Measurements from ENCODE around the gene CCDC183. TPM values are rescaled to one million over a fixed set of nuclear protein-coding genes. Genes with fewer than 3 reads are reported as not detected.
"Not testable (repeated sequence)": the region's sequence is repeated elsewhere in the genome, so short reads cannot be mapped to it uniquely, and the experiment has no call there.

CCDC183 gene
- total RNA-seq, 1 donor: 1.6 TPM

DNA sequence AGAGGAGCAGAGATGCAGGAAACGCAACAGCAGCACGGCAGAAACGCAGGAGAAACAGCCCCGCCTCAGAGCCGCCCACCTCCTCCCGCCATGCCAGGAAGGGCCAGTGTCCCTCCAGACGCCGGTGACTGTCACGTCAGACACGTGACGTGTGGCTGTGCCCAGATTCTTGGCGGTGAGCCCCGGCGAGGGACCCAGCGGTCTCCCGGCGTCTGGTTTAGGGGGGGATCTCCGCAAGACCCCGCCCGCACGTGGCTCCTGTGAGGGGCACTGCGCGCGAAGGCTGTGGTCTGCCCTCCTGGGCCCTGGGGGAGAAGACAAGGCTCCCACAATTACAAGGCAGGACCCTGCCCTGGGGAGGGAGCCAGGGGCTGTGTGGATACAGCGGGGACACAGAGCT lies 35.7 kb upstream of the CCDC183 start:
- DNase-seq (ENCODE audit: low read depth in 2 of 3, low spot score in 2 of 3): no peak

DNA sequence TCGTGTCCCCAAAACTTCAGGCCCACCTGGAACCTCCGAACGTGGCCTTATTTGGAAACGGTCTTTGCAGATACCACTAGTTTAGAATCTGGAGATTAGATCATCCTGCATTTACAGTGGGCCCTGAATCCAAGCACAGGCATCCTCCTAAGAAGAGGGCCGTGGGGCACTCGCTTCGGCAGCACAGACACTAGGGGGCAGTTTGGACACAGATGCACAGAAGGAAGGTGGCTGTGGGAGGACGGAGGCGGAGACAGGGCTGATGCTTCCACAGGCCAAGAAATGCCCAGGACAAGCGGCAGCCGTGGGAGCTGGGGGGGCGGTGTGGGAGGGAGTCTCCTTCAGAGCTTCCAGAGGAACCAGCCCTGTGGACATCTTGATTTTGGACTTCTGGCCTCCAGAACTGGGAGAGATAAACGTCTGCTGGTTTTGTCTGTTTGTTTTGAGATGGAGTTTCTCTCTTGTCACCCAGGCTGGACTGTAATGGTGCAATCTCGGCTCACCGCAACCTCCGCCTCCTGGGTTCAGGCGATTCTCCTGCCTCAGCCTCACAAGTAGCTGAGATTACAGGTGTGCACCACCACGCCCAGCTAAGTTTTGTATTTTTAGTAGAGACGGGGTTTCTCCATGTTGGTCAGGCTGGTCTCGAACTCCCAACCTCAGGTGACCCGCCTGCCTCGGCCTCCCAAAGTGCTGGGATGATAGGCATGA lies 35.1 kb upstream of the CCDC183 start:
- DNase-seq (ENCODE audit: low read depth in 2 of 3, low spot score in 2 of 3): peak in 1 of 3 donors; percentile 63

- DNase-seq (ENCODE audit: low read depth in 2 of 3, low spot score in 2 of 3): no peak
Measured at GRCh38 chr9:136761545-136761981, 34.6 kb upstream of the CCDC183 start.

DNA sequence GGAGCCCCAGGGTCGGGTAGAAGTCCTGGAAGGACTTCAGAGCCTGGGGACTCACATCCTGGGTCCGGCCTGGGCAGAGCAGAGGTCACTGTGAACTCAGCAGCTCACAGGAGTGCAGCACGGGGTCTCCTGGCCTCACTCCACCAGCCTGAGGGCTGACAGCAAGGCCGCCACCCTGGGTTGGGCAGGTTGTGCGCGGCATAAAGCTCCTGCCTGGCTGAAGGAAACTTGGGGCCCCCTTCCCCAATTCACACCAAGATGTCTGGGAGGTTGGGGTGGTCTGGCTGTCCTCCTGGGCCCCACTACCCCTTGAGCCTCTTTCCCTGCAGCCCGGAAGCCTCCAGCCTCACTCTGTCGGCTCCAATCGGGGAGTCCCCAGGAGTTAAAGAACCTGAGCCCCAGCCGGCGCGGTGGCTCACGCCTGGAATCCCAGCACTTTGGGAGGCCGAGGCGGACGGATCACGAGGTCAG lies 33.9 kb upstream of the CCDC183 start:
- no peak for DNase-seq (ENCODE audit: low read depth in 2 of 3, low spot score in 2 of 3)

DNA sequence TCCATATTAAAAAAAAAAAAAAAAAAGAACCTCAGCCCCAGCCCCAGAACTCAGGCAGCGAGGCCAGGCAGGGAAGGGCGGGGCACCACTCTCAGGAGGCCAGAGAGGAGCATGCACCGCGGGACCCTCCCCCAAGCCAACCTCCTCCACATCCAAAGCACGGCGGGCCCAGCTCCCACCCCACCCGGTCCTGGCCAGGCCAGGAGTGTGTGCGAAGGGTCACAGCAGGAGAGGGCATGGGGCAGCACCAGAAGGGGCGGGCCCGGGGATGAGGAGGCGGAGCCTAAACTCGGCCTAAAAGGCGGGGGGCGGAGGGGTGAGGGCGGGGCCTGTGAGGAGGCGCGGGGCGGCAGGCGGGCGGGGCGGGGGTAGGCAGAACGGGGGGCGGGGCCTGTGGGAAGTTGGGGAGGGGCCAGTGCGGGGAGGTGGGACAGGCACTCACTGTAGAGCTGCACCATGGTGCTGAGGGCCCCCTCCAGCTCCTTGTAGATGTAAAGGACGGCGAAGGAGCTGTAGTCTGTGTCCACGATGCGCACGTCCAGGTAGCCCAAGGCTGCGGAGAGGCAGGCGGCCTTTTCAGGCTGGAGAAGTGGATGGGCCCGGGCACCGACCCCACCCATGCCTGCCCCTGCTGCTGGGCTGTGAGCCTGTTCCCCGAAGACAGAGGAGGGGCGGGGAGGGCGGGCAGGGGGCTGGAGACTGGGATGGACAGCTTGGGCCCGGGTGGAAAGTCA lies 33.1 kb upstream of the CCDC183 start:
- DNase-seq (ENCODE audit: low read depth in 2 of 3, low spot score in 2 of 3): peak in 2 of 3 donors; percentile 75 to 77

DNA sequence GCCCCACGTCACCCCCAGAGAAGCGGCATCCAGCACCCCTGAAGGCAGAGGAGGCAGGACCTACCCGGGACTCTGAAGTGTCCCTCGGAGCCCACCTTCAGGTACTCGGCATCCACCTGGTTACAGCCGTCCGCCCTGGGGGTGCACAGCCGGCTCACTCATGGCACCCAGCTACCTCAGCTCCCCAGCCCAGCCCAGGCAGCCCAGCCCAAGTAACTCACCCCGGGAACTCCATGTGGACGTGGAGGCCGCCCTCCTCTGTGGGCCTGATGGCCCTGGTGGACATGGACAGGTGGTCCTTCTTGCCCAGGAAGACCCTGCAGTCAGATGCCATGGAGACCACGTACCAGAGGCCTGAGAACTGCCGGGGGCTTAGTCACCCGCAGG lies 32.5 kb upstream of the CCDC183 start:
- DNase-seq (ENCODE audit: low read depth in 2 of 3, low spot score in 2 of 3): no peak

- DNase-seq (ENCODE audit: low read depth in 2 of 3, low spot score in 2 of 3): no peak
Measured at GRCh38 chr9:136764301-136764891, 31.7 kb upstream of the CCDC183 start, which contains the start of gene LCN15. Gene LCN15 (minus strand): TSS chr9:136764518. CDS start chr9:136764488, 30 bp downstream.

GRCh38 chr9:136765041-136765440 lies 31.1 kb upstream of the CCDC183 start:
- no peak for DNase-seq (ENCODE audit: low read depth in 2 of 3, low spot score in 2 of 3)

GRCh38 chr9:136765745-136766409 lies 30.3 kb upstream of the CCDC183 start:
- not testable (repeated sequence) for DNase-seq (ENCODE audit: low read depth in 2 of 3, low spot score in 2 of 3)

DNA sequence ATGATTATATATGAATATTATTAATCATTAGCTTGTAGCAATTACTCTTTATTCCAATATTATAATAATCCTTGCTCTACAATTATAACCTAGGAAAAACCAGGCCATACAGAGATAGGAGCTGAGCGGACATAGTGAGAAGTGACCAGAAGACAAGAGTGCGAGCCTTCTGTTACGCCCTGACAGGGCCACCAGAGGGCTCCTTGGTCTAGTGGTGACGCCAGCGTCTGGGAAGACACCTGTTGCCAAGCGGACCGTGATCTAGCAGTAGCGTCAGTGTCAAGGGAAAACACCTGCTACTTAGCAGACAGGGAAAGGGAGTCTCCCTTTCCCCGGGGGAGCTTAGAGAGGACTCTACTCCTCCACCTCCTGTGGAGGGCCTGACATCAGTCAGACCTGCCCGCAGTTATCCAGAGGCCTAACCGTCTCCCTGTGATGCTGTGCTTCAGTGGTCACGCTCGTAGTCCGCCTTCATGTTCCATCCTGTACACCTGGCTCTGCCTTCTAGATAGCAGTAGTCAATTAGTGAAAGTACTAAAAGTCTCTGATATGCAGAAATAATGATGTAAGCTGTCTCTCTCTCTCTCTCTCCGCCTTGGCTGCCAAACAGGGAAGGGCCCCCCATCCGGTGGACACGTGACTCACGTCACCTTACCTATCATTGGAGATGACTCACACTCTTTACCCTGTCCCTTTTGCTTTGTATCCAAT lies 29.6 kb upstream of the CCDC183 start:
- peak in 1 of 3 donors; percentile 46 for DNase-seq (ENCODE audit: low read depth in 2 of 3, low spot score in 2 of 3)

GRCh38 chr9:136769710-136770191 lies 26.4 kb upstream of the CCDC183 start:
- DNase-seq (ENCODE audit: low read depth in 2 of 3, low spot score in 2 of 3): peak in 2 of 3 donors; percentile 42 to 60

GRCh38 chr9:136771907-136772415 lies 24.2 kb upstream of the CCDC183 start:
- no peak for DNase-seq (ENCODE audit: low read depth in 2 of 3, low spot score in 2 of 3)

DNA sequence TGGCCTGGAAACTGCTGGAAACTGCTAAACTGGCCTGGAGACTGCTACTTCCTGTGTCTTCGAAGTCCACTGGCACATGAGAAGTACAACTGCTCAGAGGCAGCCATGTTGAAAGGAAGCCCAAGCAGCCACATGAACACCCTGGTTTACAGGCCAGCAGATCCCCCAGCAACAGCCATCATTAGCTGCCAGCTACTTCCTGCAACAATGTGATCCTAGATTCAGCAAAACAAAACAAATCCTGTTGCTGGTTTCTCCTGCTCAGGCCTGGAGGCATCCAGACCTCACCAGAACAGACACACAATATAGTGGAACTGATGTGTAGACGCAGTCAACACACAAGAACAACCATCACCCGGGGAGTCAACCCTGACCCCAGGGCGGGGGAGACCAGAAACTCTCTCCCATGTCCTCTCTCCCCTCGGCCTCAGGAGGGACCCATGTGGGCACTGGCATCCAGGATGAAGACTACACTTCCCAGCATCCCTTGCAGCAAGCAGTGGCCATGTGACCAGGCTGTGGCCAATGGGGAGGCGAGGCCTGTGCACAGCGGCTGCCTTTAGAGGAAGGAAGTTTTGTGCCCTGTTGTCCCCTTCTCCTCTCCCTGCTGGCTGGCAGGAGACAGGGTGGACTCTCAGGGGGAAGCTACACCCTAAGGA lies 22.6 kb upstream of the CCDC183 start:
- DNase-seq (ENCODE audit: low read depth in 2 of 3, low spot score in 2 of 3): peak in 2 of 3 donors; percentile 69 to 72

DNA sequence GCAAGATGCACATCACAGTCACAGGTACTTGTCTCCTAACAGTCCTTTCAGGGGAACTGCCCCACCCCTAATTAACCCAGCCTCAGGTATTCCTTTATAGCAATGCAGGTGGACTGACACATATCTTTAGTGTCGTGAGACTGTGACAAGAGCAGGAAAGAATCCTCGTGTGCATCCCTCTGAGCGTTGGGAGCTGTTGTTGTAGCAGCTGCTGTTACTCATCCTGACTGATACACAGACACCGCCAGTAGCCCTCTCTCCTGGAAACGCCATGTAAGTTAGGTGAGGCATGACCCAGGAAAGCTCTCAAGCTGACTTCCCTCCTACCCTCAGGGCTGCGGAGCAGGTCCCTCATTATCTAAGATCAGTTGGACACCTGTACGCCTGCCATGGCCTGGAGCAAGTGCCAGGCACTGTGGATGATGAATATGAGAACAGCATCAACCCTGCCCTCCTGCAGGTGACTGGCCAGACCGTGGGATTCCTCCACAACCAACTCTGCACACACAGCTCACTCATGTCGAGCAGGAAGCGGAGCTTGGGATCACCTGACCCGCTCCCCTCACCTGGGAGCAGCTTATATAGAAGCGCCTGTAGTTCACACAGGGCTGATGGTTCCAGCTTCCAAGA lies 21.6 kb upstream of the CCDC183 start:
- DNase-seq (ENCODE audit: low read depth in 2 of 3, low spot score in 2 of 3): no peak

GRCh38 chr9:136775191-136775590 lies 20.9 kb upstream of the CCDC183 start:
- DNase-seq (ENCODE audit: low read depth in 2 of 3, low spot score in 2 of 3): no peak

DNA sequence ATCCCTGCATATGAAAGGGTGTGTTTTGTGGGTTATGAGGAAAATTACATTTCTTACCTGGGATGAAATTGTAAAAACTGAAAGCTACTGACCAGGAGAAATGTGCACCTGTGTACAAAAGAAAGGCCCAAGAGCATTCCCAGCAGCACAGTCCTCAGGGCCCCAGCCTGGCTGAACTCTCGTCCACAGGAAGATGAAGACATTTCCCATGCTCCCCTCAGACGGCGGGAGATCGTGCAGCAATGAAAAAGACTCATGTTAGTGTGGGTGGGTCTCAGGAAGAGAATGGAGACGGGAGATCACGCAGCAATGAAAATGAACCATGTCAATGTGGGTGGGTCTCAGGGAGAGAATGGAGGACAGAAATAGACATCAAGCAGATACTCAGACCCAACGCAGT lies 19.2 kb upstream of the CCDC183 start:
- no peak for DNase-seq (ENCODE audit: low read depth in 2 of 3, low spot score in 2 of 3)

DNA sequence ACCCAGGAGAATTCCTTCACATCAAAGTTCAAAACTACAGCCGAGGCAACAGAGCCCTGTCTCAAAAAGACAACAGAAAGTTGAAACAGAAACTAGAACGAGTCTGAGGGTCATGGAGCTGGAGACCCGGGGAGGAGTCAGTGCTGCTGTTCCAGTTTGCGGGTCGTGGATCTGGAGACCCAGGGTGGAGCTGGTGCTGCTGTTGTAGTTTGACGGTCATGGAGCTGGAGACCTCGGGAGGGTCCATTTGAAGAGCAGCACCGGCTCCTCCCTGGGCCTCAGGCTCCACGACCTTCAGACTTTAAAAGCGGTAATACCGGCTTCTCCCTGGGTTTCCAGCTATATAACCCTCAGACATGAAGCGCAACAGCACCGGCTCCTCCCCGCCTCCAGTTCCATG lies 18.8 kb upstream of the CCDC183 start:
- no peak for DNase-seq (ENCODE audit: low read depth in 2 of 3, low spot score in 2 of 3)

DNA sequence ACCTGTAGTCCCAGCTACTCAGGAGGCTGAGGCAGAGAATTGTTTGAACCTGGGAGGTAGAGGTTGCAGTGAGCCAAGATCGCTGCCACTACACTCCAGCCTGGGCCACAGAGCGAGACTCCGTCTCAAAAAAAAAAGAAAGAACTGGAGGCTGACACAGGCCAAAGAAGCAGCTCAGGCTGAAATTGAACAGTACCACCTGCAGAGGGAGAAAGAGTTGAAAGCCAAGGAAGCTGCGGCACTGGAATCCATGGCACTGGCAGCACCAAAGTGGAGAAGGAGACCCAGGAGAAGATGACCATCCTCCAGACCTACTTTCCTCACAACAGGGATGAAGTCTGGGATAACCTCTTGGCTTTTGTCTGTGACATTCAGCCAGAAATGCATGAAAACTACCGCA lies 16.3 kb upstream of the CCDC183 start:
- no peak for DNase-seq (ENCODE audit: low read depth in 2 of 3, low spot score in 2 of 3)

DNA sequence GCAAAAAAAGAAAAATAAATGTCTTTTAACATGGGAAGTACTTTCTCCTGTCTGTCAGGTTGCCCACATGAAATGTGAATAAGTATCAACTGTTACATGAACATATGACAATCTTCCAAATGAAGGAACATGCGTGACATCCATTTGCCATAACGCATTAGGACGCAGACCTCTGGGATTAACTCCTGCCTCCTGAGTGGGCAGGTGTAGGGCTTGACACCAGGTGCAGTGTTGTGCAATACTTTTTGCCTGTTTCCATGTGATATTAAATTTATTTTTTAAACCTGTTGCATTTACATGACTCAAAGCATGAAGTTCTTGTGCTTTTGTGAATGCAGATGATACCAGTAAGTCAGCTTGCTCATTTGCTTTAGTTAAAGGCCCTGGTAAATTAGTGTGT lies 13.7 kb upstream of the CCDC183 start:
- no peak for DNase-seq (ENCODE audit: low read depth in 2 of 3, low spot score in 2 of 3)
